Measurements from ENCODE around the gene CTSH. TPM values are rescaled to one million over a fixed set of nuclear protein-coding genes. Genes with fewer than 3 reads are reported as not detected.

CTSH gene
- total RNA-seq, 4 donors from 2014 or later = 127 to 375 (median 217) TPM

DNA sequence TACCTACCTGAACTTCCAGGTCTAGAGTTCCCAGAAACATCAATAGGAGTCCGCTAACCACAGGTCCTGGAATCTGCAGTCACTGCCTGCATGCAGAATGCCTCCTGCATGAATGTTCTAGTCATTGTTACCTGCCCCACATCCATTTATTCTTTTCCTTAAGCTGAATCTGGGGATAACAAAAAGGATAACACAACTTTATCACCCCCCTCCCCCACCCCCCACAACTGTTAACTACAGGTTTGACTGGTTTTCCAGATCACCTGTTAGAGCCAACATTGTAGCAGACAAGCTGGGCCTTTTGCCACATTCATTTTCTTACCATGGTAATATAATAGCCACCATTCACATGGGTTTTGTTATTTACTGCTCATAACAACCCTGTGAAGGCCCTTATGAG is 4.6 kb upstream of the CTSH start:
- TF ChIP-seq, protein P1, sequence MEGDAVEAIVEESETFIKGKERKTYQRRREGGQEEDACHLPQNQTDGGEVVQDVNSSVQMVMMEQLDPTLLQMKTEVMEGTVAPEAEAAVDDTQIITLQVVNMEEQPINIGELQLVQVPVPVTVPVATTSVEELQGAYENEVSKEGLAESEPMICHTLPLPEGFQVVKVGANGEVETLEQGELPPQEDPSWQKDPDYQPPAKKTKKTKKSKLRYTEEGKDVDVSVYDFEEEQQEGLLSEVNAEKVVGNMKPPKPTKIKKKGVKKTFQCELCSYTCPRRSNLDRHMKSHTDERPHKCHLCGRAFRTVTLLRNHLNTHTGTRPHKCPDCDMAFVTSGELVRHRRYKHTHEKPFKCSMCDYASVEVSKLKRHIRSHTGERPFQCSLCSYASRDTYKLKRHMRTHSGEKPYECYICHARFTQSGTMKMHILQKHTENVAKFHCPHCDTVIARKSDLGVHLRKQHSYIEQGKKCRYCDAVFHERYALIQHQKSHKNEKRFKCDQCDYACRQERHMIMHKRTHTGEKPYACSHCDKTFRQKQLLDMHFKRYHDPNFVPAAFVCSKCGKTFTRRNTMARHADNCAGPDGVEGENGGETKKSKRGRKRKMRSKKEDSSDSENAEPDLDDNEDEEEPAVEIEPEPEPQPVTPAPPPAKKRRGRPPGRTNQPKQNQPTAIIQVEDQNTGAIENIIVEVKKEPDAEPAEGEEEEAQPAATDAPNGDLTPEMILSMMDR (IDR thresholded peaks at IDR 0.05; ENCODE audit: low read depth) = no peak

DNA sequence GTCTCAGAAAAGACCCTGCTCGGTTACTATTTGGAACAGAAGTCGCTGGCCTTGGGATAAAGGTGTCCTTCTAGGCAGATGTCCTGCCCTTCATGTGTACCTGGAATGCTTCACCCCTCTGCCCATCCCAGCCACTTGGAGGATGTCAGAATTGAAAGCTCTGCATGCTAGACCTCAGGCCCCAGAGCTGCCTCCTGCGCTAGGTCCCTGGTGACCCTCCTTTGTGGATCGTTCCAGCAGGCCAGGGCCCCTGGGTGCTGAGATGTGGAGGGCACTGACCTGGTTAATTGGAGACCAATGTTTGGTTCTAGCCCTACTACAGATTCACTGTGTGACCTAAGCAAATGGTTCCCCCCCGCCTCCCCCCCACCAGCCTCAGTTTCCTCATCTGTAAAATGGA is 2.7 kb upstream of the CTSH start:
- TF ChIP-seq, protein P1 (IDR thresholded peaks at IDR 0.05; ENCODE audit: low read depth) = no peak

DNA sequence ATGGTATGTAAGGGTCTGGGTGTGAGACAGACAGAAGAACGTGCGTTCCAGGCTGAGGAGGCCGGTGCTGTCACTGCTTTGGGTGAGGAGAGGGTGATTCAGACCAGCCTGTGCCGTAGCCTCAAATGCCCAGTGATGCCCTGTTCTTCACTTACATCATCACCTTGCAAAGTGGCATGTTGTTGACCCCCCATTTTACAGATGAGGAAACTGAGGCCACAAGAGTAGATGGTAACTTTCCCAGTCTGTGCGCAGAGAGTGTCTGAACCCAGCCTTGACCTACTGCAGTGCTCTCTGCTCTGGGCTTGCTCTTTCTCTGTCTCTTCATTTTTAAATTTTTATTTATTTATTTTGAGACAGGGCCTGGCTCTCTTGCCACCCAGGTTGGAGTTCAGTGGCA is 1.6 kb upstream of the CTSH start:
- TF ChIP-seq, protein P1 (IDR thresholded peaks at IDR 0.05; ENCODE audit: low read depth) = no peak

DNA sequence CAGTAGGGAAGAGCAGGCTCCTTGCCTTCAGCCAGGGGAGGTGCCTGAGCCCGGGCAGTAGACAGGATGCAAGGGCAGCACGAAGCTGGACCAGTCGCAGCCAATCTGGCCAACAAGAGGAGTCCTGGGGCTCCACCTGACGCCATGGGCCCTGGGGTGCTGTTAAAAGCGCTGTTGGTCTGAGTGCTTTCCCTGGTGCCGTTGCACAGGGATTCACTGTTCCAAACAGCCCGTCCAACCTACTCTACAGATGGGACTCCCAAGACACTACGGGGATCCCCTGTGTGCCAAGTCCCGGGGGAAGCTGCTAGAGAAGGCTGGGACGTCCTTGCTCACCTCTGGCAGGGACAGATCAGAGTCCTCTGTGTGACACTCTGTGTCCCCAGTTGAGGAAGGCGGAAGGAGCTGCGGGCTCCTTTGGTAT is 632 bp downstream of the CTSH start:
- TF ChIP-seq, protein P1 (IDR thresholded peaks at IDR 0.05; ENCODE audit: low read depth) = no peak

DNA sequence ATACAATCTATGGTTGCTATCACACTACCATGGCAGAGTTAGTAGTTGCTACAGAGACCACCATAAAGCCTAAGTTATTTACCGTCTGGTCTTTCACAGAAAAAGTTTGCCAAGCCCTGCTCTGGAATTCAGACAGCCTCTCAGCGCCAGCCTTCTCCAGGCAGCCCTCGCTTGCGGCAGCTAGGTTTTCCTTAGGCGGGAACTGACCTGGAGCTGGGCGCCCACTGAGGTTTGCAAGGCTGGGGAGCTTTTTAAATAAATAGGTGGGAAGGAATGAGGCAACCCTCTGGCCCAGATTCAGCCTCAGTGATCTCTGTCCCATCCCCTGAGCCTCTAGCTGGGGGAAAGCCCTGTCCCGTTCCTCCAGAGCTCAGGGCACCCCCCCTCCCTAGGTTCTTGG is 1.2 kb downstream of the CTSH start:
- TF ChIP-seq, protein P1 (IDR thresholded peaks at IDR 0.05; ENCODE audit: low read depth) = no peak

DNA sequence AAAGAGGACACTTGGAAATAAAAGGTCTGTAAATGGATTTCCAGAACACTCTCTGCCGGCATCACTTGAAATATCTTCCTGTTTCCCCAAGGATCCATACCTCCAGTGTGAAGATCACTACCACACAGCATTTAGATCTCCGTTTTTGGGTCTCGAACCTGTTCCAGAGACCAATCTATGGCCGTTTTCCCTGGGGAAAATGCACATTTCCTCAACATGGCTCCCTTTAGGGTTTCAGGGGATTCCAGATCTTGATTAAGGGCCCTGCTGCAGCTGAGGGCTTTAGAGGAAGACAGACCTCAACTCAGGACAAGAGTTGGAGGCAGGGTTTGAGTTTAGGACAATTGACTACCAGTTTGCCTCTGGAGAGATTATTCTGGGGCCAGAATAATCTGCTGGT is 2.1 kb downstream of the CTSH start:
- TF ChIP-seq, protein P1 (IDR thresholded peaks at IDR 0.05; ENCODE audit: low read depth) = no peak

DNA sequence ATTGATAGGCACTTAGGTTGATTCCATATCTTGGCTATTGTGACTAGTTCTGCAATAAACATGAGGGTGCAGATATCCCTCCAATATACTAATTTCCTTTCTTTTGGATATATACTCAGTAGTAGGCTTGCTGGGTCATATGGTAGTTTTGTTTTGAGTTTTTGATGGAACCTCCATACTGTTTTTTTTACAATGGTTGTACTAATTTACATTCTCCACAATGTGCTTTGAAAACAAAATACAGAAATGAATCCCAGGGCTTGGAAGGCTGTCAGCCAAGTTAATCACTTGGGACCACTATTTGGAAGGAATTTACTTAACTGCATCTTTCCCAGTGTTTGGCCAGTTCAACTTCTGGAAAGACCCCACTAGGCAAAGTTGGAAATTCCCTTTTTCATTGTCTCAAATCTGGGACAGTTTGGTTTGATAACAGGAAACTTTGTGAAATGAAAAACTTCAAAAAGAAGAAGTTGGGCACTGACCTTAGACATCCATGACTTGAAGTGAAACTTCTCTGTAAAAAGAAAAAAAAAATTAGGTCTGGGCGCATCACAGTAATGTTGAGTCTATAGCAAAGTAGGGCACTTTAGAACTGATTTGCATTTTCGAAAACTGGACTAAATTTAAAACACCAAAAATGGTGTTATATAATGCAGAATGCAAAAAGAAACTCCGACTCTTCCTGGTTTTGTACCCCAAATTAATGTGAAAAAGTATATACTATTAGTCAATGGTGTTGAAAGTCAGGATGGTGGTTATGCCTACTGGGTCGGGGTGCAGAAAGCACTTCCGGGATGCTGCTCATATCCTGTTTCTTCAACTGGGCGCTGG is 6.0 kb downstream of the CTSH start:
- TF ChIP-seq, protein P1 (IDR thresholded peaks at IDR 0.05; ENCODE audit: low read depth) = no peak
